Neuron (in vitro differentiated cells): ENCODE results near the gene PRKD2.

Experiments
- H2AFZ ChIP-seq: one replicate; pipeline ENCODE4 v1.6.1; 2013; ENCODE audit warnings: low read depth, mild to moderate bottlenecking, inconsistent platforms, low read length, moderate library complexity
- H3K27me3 ChIP-seq: one replicate; pipeline ENCODE4 v1.6.1; 2013; ENCODE audit warnings: low read length; ENCODE audit not compliant: insufficient read depth
- H3K36me3 ChIP-seq: one replicate; pipeline ENCODE4 v1.6.1; 2013; ENCODE audit warnings: low read length; ENCODE audit not compliant: insufficient read depth
- H3K4me1 ChIP-seq: one replicate; pipeline ENCODE4 v1.6.1; 2013; ENCODE audit warnings: low read length; ENCODE audit not compliant: insufficient read depth
- H3K4me3 ChIP-seq: 2 replicates; pipeline ENCODE4 v1.5.1; 2013; ENCODE audit warnings: mild to moderate bottlenecking, low read length, moderate library complexity
- H3K9me3 ChIP-seq: one replicate; pipeline ENCODE4 v1.6.1; 2013; ENCODE audit warnings: low read length

The PRKD2 gene

DNA sequence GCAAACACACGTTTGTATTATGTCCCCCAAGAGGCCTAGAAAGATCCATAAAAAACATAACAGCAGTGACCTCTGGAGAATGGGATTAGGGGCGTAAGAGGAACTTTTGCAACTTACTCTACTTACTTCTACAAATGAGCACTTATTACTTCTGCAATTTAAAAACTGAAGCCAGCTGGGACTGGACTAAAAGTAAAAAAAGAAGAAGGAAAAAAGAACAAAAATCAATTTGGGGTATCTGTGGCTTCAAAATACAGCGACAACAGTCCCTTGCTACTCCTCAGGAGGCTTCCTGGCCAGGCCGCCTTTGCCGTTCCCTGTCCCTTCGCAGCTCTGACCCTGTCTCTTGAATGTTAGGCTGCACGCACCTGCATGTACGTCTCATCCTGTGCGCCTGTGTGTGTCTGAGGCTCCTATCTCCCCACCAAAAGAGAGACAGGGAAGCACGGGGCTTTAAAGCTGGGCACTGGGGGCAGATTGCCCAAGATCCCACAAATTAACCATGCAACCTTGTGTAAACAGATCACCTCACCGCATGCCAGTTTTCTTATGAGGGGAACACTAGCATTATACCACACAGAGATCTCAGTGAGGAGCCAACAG, 16.9 kb upstream of the PRKD2 start:
- H3K4me3 ChIP-seq: no peak overlapping the region
- H3K4me1 ChIP-seq: peaks cover 3% of the 10 kb centered on the region
- H3K9me3 ChIP-seq: no peaks in the 10 kb centered on the region
- H3K27me3 ChIP-seq: no peaks in the 10 kb centered on the region
- no peak overlapping the region for H2AFZ ChIP-seq
- H3K36me3 ChIP-seq: peaks cover 84% of the 10 kb centered on the region

DNA sequence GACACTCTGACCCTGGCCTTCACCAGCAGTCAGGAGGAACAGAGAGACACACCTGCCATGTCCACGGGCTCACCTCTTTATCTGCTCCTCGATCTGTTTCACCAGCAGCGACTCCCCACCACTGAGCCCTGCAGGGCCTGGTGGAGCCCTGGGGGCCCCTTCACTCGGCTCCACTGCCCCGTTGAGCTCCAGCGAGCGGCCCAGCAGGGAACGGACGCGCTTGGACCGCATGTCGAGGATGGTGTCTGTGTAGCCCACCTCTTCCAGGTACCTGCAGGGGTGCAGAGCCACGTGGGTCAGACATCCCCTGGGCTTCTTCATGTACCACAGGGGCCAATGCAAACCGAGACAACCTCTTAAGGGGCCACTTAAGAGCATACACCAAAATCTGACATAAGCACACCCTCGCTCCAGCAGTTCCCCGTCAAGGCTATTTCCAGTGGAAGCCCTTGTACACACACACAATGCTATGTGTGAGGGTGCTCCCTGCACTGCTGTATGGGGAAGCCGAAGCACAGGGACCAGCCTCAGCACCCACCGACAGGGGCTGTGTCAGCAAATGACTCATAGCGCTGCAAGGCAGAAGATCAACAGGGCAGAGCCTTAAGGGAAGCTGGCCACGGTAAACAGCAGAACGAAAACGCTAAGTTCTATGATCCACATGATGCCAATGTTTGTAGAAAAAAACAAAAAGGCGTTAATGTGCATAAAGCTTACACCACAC, 16.2 kb upstream of the PRKD2 start:
- Histone ChIP-seq H3K27me3 (no peaks in the 10 kb centered on the region), H3K36me3 (peaks cover 77% of the 10 kb centered on the region), H3K4me3 (no peak overlapping the region), H3K4me1 (peaks cover 3% of the 10 kb centered on the region), H2AFZ (no peak overlapping the region), H3K9me3 (no peaks in the 10 kb centered on the region)

DNA sequence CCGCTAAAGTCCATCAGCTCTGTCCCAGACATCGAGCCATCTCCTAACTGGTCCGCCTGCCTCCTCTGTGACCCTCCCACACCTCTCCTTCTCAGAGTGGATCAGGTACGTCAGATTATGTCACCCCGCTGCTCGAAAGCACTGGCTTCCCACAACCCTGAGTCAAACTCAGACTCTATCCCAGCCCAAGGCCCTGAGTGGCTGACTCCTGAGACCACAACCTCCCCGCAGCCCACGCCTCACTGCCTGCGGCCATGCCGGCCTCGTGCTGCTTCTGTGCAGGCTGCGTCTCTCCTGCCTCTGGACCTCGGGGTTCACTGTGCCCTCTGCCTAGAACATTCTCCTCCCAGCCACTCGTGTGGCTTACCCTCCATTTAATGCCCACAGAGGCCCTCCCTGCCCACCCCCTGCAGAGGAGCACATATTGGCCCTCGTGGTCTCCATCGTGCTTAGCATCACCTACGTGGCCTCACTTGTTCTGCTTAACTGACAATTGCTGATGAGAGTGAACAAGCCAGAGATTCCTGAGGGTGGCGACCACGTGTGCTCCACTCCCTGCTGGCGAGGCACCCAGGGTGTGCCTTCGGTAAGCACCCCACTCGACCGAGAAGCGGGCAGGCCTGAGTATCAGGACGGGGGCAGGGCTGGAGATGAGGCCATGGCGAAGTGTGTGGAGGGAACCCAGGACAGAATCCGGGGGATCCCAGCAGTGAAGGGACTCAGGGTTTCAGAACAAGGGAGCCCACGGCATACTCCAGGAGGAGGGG, 15.4 kb upstream of the PRKD2 start:
- Histone ChIP-seq H2AFZ (no peak overlapping the region), H3K4me1 (peaks cover 3% of the 10 kb centered on the region), H3K27me3 (no peaks in the 10 kb centered on the region), H3K4me3 (no peak overlapping the region), H3K36me3 (peaks cover 78% of the 10 kb centered on the region), H3K9me3 (no peaks in the 10 kb centered on the region)

DNA sequence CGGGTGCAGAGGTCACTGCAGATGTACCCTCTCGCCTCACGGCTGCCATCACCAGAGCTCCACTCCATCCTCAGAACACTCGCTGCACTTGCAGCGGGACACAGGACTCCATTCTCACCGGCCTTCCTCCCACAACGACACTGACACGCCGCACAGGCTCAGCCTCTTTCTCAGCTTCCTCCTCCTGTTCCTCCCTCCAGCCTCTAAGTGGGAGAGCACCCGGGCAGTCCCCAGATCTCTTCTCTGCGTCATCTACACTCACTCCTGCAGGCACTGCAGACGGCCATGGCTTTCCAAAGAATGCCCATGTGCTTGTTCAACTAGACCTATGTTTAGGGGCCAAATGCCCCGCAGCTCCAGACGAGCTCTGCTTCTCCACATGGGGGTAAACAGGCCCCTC, 14.7 kb upstream of the PRKD2 start:
- Histone ChIP-seq H3K27me3 (no peaks in the 10 kb centered on the region), H3K36me3 (peaks cover 78% of the 10 kb centered on the region), H2AFZ (no peak overlapping the region), H3K9me3 (no peaks in the 10 kb centered on the region), H3K4me3 (no peak overlapping the region), H3K4me1 (peaks cover 4% of the 10 kb centered on the region)

DNA sequence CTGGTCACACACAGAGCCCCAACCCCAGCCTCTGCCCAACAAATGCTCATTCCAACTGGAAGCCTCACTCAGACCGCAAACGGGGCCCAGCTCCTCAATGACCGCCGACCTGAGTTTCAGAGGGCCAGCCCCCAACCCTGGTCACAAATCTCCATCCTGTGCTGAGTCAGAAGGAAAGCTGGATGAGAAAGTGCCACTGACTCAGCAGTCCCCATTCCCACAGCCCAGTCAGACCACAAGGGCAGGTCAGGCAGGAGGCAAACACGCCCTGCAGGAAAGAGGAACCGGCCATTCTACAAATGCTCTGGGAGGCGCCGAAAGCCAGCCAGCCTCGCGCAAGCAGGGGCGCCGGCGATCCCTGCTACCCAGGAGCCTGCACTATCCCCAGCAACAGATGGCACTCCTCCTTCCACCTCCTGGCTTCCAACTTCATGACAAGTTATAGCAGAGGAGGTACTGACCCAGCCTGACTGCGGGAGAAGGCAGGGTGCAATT, 14.1 kb upstream of the PRKD2 start:
- H3K27me3 ChIP-seq: no peaks in the 10 kb centered on the region
- no peak overlapping the region for H2AFZ ChIP-seq
- H3K36me3 ChIP-seq: peaks cover 80% of the 10 kb centered on the region
- no peak overlapping the region for H3K4me3 ChIP-seq
- no peaks in the 10 kb centered on the region for H3K9me3 ChIP-seq
- H3K4me1 ChIP-seq: peaks cover 6% of the 10 kb centered on the region

DNA sequence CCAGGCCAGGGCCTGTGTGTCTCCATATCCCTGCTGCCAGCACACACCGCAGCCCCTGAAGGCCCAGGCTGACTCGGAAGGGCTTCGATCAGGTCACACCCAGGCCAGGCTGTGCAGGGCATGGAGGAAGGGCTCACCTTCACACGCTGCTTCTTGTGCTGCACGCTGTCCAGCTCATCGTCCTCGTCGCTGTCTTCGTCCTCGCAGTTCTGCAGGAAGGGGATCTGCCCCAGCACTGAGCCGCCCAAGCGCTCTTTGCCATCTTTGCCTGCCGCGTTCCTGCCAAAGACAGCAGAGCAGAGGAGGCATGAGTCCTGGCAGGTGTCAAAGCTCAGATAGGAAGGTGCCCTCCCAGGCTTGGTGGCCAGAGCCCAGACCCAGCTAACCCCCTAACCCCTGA, 13.7 kb upstream of the PRKD2 start:
- Histone ChIP-seq H3K9me3 (no peaks in the 10 kb centered on the region), H3K27me3 (no peaks in the 10 kb centered on the region), H3K4me1 (peaks cover 6% of the 10 kb centered on the region), H3K4me3 (no peak overlapping the region), H3K36me3 (peaks cover 85% of the 10 kb centered on the region), H2AFZ (no peak overlapping the region)

DNA sequence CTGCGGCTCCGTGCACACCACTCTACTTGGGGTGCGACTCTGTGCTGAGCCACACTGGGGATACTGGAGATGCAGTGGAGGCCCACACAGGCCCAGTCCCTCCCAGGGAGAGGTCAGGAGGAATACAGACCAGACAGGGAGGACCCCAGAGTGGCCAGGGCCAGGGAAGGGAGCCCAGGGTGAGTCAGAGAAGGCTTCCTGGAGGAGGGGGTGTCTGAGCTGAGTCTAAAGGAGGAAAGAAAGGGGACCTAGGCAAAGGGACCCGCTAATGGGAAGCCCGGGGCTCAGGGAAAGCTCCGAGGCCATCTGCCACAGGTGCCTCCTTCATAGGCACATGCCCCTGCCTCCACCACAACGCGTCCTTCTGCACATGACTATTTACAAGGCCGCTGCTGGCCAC, 13.3 kb upstream of the PRKD2 start:
- H3K4me3 ChIP-seq: no peak overlapping the region
- H3K27me3 ChIP-seq: no peaks in the 10 kb centered on the region
- H2AFZ ChIP-seq: no peak overlapping the region
- no peaks in the 10 kb centered on the region for H3K9me3 ChIP-seq
- peaks cover 85% of the 10 kb centered on the region for H3K36me3 ChIP-seq
- peaks cover 6% of the 10 kb centered on the region for H3K4me1 ChIP-seq

DNA sequence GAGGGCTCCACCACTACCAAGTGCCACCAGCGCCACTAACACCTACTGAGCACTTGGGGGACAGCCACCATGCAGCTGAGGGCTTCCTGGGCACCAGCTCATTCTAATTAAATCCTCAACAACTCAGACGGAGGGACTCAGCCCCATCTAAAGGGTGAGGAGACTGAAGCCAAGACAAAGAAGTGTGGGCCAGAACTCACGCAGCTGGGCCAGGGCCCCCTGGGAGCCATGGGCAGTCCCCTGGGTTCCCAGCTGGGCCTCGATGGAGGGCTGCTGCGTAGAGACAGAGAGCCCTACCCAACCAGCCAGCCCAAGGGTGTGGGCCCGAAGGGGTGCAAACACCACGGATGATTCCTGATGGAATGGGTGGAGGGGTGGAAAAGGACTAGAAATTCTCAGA, 12.8 kb upstream of the PRKD2 start:
- Histone ChIP-seq H2AFZ (no peak overlapping the region), H3K36me3 (peaks cover 90% of the 10 kb centered on the region), H3K4me3 (no peak overlapping the region), H3K9me3 (no peaks in the 10 kb centered on the region), H3K4me1 (peaks cover 6% of the 10 kb centered on the region), H3K27me3 (no peaks in the 10 kb centered on the region)

DNA sequence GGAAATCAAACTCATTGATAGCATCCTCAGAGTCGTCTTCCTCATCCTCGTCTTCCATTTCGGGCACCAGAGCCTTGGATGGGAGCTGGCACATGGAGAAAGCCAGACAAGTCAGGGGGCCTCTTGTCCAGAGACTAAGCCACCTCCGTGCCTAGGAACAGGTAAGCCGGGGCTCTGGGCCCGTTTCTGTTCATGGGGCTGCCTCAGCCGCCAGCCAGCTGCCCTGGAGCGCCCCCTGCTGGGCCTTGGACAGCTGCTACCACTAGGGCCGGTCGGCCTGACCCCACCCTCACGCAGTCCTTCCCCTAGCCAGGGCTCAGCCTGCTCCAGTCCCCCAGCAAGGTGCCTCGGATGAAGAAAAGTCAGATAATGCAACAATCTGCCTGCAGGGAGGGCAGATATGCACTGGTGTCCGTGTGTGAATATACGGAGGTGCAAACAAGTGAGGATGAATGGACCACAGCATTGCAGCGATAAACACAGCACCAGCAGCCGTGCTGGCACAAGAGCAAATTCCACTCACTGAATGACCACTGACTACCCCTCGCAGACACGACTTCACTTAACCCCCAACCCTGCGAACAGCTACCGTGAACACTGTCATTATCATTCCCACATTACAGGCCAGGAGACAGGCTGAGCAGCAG, 11.9 kb upstream of the PRKD2 start:
- H3K36me3 ChIP-seq: peaks cover 89% of the 10 kb centered on the region
- H2AFZ ChIP-seq: no peak overlapping the region
- no peaks in the 10 kb centered on the region for H3K27me3 ChIP-seq
- no peaks in the 10 kb centered on the region for H3K9me3 ChIP-seq
- no peak overlapping the region for H3K4me3 ChIP-seq
- peaks cover 6% of the 10 kb centered on the region for H3K4me1 ChIP-seq

DNA sequence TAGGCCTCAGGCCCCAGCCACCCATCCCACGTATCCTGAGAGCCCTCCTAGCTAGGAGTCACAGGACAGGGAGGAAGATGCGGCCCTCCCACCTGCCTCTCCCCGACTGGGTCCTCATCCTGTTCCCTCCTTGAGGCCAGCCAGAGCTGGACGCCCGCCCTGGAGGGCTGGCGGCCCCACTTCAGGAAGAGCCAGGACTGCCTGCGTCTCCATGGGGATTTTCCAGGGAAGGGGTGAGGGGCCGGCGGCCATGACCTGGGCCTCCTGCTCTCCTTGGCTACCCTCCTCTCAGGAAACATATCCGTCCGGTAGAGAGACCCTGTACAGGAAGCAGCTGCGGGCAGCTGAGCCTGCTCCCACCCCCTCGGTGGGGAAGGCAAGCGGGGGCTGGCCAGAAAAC, 11.3 kb upstream of the PRKD2 start:
- Histone ChIP-seq H3K4me1 (peaks cover 6% of the 10 kb centered on the region), H3K27me3 (no peaks in the 10 kb centered on the region), H2AFZ (no peak overlapping the region), H3K4me3 (no peak overlapping the region), H3K36me3 (peaks cover 89% of the 10 kb centered on the region), H3K9me3 (no peaks in the 10 kb centered on the region)

DNA sequence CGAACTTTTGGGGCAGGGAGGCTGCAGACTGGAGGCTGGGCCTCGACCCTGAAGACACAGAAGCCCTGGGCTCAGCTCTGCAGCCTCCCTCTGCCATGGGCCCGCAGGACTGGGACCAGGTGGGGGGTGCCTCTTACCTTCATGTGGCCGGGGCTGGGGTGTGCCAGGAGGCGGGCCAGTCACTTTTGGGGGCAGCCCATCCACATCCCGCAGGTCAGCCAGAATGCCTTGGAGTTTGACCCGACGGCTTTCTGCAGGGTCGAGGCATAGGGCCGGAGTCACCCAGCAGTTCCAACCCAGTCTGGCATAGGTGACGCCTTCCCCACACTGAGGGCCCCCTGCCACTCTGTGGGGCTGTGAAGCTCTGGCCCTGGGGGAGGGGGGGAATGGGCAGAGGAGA, 10.8 kb upstream of the PRKD2 start:
- H3K27me3 ChIP-seq: no peaks in the 10 kb centered on the region
- no peak overlapping the region for H2AFZ ChIP-seq
- H3K36me3 ChIP-seq: peaks cover 89% of the 10 kb centered on the region
- H3K4me3 ChIP-seq: no peak overlapping the region
- peaks cover 6% of the 10 kb centered on the region for H3K4me1 ChIP-seq
- no peaks in the 10 kb centered on the region for H3K9me3 ChIP-seq

DNA sequence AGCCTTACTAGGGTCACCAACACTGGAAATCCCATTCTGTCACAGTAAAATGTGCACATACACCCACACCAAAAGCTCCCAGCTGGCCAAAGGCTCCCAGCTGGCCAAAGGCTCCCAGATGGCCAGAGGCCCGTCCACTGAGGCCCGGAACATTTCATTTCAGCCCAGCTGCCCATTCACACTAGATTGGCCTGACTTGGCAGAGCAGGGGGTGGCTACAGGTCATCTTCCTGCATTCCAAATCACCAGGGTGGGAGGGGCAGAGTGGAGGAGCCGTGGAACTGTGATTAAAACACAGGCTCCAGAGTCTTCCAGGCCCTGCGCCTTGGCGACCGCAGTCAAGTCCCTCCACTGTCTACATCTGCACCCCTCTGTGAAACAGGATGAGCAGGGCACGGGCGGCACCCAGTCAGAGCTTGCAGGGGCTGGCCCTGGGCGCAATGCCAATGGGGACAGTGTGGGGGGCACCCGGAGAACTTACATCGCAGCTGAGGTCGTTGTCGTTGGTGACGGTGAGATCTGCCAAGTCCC, 10.1 kb upstream of the PRKD2 start:
- Histone ChIP-seq H3K4me1 (peaks cover 6% of the 10 kb centered on the region), H3K36me3 (peaks cover 89% of the 10 kb centered on the region), H3K9me3 (no peaks in the 10 kb centered on the region), H3K4me3 (no peak overlapping the region), H3K27me3 (no peaks in the 10 kb centered on the region), H2AFZ (no peak overlapping the region)

DNA sequence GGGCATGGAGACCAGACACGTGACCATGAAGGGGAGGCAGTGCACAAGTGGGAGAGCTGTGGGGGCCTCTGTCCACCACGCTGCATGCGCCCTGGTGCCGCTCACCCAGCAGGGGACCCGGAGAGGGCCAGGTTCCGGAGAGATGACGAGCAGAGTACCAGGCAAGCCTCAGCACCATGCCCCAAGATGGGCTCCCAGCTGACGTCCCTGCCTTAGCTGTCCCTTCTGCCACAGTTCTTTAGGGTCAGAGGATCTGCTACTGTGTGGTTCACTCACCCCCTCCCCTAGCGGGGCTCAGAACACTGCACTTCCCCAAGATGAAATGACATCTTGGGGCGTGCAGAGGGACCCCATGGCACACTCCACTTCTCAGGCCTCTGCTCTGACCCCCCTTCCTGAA, 9.6 kb upstream of the PRKD2 start:
- H3K36me3 ChIP-seq: peaks cover 89% of the 10 kb centered on the region

More for the DNA sequence above, 9.6 kb upstream of the PRKD2 start:
- Histone ChIP-seq H3K27me3 (no peaks in the 10 kb centered on the region), H2AFZ (no peak overlapping the region), H3K4me1 (peaks cover 6% of the 10 kb centered on the region), H3K4me3 (no peak overlapping the region), H3K9me3 (no peaks in the 10 kb centered on the region)
